Neuron (in vitro differentiated cells): ENCODE data around the gene GABBR2.
"Not testable (repeated sequence)": the region's sequence is repeated elsewhere in the genome, so short reads cannot be mapped to it uniquely, and the experiment has no call there.

Experiments
- H2AFZ ChIP-seq: one replicate; pipeline ENCODE4 v1.6.1; 2013; ENCODE audit warnings: low read depth, mild to moderate bottlenecking, inconsistent platforms, low read length, moderate library complexity
- H3K27me3 ChIP-seq: one replicate; pipeline ENCODE4 v1.6.1; 2013; ENCODE audit warnings: low read length; ENCODE audit not compliant: insufficient read depth
- H3K36me3 ChIP-seq: one replicate; pipeline ENCODE4 v1.6.1; 2013; ENCODE audit warnings: low read length; ENCODE audit not compliant: insufficient read depth
- H3K4me1 ChIP-seq: one replicate; pipeline ENCODE4 v1.6.1; 2013; ENCODE audit warnings: low read length; ENCODE audit not compliant: insufficient read depth
- H3K4me3 ChIP-seq: 2 replicates; pipeline ENCODE4 v1.5.1; 2013; ENCODE audit warnings: mild to moderate bottlenecking, low read length, moderate library complexity
- H3K9me3 ChIP-seq: one replicate; pipeline ENCODE4 v1.6.1; 2013; ENCODE audit warnings: low read length

Gene GABBR2

GRCh38 chr9:98519641-98520040, 189.1 kb downstream of the GABBR2 start:
- H3K4me1 ChIP-seq = no peaks in the 10 kb centered on the region
- H2AFZ ChIP-seq = no peak overlapping the region

GRCh38 chr9:98518556-98518955, 190.2 kb downstream of the GABBR2 start:
- Histone ChIP-seq H3K36me3 (no peaks in the 10 kb centered on the region), H3K4me3 (no peak overlapping the region), H3K27me3 (no peaks in the 10 kb centered on the region), H2AFZ (no peak overlapping the region), H3K4me1 (no peaks in the 10 kb centered on the region), H3K9me3 (no peaks in the 10 kb centered on the region)

More at GRCh38 chr9:98519641-98520040, 189.1 kb downstream of the GABBR2 start:
- Histone ChIP-seq H3K36me3 (no peaks in the 10 kb centered on the region), H3K9me3 (no peaks in the 10 kb centered on the region), H3K4me3 (no peak overlapping the region), H3K27me3 (no peaks in the 10 kb centered on the region)

- H3K36me3 ChIP-seq = no peaks in the 10 kb centered on the region
- H3K4me3 ChIP-seq = no peak overlapping the region
- no peaks in the 10 kb centered on the region for H3K27me3 ChIP-seq
- no peaks in the 10 kb centered on the region for H3K9me3 ChIP-seq
- H3K4me1 ChIP-seq = no peaks in the 10 kb centered on the region
- H2AFZ ChIP-seq = no peak overlapping the region
These were observed 191.0 kb downstream of the GABBR2 start for GRCh38 chr9:98517761-98518160.

GRCh38 chr9:98516897-98517503, 191.7 kb downstream of the GABBR2 start:
- no peaks in the 10 kb centered on the region for H3K27me3 ChIP-seq
- no peaks in the 10 kb centered on the region for H3K4me1 ChIP-seq
- H3K4me3 ChIP-seq = no peak overlapping the region
- H3K36me3 ChIP-seq = no peaks in the 10 kb centered on the region
- H3K9me3 ChIP-seq = no peaks in the 10 kb centered on the region
- H2AFZ ChIP-seq = no peak overlapping the region

DNA sequence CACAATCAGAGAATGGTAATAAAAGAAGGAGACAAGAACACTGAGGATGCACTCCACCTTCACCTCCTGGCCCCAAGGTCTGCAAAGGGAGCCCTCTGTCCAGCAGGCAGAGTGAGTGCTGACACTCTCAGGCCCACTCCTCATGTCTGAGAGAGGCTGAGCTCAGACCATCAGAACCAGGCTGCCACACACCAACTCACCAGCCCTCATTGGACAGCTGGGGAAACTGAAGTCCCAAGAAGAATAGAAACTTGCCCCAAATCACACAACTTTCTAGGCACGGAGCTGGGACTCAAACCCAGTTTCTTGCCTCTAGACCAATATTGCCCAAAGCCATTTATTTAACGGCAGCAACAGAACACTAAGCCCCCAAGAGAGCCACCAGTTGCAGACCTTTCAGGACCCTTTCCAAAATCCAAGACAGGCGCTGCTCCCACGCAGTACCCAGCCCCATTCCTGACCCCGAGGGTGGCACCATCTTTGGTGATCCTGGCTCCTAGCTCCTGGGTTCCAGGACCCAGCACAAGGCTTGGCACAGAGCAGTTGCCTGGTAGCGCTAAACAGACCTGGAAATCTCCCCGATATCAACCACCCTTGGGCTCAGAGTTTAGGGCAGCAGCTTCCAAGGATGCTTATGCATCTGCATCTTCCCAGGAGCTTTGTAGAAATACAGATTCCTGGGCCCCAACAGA, 192.4 kb downstream of the GABBR2 start:
- no peaks in the 10 kb centered on the region for H3K9me3 ChIP-seq
- H2AFZ ChIP-seq = no peak overlapping the region
- H3K4me1 ChIP-seq = no peaks in the 10 kb centered on the region
- no peaks in the 10 kb centered on the region for H3K36me3 ChIP-seq
- no peak overlapping the region for H3K4me3 ChIP-seq
- H3K27me3 ChIP-seq = no peaks in the 10 kb centered on the region

DNA sequence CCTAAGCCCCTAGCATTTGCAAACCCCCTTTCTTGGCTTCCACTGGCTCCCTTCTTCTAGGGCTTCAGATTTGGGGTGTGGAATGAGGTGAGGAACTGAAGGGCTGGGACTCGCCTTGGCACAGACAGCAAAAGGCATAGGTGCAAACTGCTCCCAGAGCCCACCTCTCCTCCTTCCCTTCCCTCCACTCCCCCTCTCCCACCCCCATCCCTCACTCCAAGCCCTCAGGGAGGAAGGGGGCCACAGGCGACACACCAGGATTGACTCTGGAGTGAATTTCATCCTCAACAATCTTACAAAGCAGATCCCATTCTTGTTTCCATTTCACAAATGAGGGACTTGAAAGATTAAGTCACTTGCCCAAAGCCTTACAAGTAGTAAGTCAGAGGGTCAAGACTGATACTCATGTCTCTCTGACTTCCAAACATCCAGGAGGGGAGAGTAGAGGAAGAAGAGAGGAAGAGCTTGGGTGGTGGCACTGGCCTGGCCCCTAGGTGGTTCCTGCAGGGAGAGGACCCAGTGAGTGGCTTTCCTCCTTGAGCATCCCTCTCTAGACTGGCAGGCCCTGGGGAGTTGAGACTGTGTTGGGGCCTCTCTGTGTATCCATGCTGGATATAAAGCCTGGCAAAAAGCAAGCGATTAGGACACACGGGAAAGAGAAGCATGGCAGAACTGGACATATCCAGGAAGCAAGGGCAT, 193.1 kb downstream of the GABBR2 start:
- Histone ChIP-seq H3K4me1 (no peaks in the 10 kb centered on the region), H3K27me3 (no peaks in the 10 kb centered on the region), H3K36me3 (no peaks in the 10 kb centered on the region)

DNA sequence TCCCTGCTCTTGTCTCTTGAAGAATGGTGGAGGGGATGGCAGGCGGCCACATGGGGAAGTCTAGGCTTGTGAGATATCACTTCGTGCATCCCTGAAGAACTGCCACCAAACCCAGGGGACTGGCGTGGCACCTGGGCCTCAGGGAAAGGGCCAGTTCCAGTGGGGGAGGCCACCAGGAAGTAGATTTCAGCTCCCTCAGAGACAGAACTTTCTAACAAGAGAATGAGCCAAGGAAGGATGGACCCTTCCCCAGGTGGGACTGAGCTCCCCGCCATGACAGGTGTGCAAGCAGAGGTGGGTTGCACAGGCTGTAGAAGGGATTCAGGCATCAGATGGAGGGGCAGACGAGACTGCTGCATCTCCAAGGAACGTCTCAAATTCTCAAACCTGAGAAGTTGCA, 193.9 kb downstream of the GABBR2 start:
- Histone ChIP-seq H3K27me3 (no peaks in the 10 kb centered on the region), H3K36me3 (no peaks in the 10 kb centered on the region), H2AFZ (no peak overlapping the region), H3K4me1 (no peaks in the 10 kb centered on the region), H3K9me3 (no peaks in the 10 kb centered on the region), H3K4me3 (no peak overlapping the region)

More for the DNA sequence above, 193.1 kb downstream of the GABBR2 start:
- Histone ChIP-seq H3K4me3 (no peak overlapping the region), H3K9me3 (no peaks in the 10 kb centered on the region), H2AFZ (no peak overlapping the region)

GRCh38 chr9:98508217-98508919, 200.4 kb downstream of the GABBR2 start:
- not testable (repeated sequence) for H3K36me3 ChIP-seq, H3K4me3 ChIP-seq, H3K9me3 ChIP-seq, H2AFZ ChIP-seq, H3K27me3 ChIP-seq, H3K4me1 ChIP-seq

GRCh38 chr9:98506422-98507054, 202.2 kb downstream of the GABBR2 start:
- Histone ChIP-seq H3K9me3 (no peaks in the 10 kb centered on the region), H3K4me3 (no peak overlapping the region), H3K4me1 (no peaks in the 10 kb centered on the region), H3K36me3 (no peaks in the 10 kb centered on the region), H3K27me3 (no peaks in the 10 kb centered on the region), H2AFZ (no peak overlapping the region)

DNA sequence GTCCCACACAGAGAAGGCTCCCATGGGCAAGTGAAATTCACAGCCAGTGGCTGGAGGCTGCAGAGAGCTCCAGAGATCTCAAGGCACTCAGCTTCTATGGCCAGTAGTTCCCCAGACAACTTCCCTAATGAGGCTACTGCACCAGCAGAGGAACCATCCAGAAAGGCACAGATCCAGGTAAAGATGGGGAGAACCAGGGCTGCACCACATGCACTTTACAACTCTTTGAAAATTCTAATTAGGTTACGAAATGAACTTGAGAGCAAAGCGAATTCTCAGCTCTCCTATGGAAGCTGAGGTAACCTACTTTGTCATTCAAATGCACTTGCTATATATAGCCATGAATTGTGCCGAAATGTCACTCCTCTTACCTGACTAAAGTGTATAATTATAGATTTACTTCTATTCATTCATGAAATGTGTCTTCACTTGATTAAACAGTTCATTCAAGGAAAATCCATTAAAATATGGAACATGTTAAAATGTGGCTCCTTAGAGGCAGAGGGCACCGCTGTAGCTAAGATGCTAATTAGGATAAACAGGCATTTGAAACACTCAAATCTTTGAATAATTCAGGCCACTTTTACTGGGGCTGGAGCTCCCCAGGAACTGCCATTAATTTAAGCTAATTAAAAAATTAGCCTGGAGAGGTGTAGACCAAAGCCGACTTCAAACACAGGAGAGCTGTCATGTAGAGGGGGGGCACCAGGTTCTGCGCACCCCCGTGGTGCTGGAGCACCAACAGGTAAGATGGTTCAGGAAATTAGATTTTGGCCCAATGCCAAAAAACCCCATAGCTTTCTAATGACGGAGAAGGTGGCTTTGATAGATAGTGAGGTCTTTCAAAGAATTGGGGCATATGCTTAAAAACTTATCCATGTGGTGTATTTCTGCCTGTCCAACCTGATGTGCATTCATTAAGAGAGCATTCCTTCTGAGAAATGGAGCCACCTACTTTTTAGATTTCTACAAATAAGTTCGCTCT, 204.1 kb downstream of the GABBR2 start:
- H3K36me3 ChIP-seq = no peaks in the 10 kb centered on the region
- H3K4me1 ChIP-seq = no peaks in the 10 kb centered on the region

DNA sequence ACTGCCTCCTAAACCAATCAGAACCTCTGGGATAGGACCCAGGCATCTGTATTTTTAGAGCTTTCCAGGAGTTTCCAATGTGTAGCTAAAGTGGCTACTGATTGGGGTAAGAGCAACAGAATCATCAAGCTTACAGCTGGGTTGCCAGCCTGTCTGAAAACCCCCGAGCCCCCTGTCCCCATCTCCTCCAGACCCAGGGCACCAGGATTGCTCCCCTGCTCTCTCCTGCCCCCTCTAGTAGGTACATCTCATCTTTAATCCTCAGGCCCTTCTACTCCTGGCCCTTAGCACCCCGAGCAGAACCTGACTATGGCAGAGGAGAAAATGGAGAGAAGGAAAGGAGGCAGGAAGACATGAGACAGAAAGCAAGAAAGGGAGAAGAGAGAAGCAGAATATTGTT, 204.9 kb downstream of the GABBR2 start:
- Histone ChIP-seq H3K4me3 (no peak overlapping the region), H2AFZ (no peak overlapping the region), H3K36me3 (no peaks in the 10 kb centered on the region), H3K4me1 (no peaks in the 10 kb centered on the region), H3K9me3 (no peaks in the 10 kb centered on the region), H3K27me3 (no peaks in the 10 kb centered on the region)

More for the DNA sequence above, 204.1 kb downstream of the GABBR2 start:
- Histone ChIP-seq H3K9me3 (no peaks in the 10 kb centered on the region), H3K27me3 (no peaks in the 10 kb centered on the region), H2AFZ (no peak overlapping the region), H3K4me3 (no peak overlapping the region)

DNA sequence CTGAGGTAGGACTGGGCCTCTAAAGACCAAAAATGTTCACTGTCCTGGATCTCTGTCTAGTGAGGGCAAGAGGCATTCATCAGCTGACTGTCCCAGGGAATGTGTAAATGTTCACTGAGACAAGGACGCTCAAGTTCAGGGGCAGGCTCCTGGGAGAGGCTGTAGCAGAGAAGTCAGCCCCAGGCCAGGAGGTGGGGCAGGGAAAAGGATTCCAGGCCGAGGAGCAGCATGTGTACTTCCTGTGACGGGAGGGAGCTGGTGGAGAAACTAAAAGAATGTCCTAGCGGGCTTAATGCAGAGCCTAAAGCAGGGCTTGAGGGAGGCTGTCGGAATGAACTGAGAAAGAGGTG, 205.8 kb downstream of the GABBR2 start:
- H3K4me3 ChIP-seq = no peak overlapping the region

More for the DNA sequence above, 205.8 kb downstream of the GABBR2 start:
- Histone ChIP-seq H3K27me3 (no peaks in the 10 kb centered on the region), H3K4me1 (no peaks in the 10 kb centered on the region), H3K9me3 (no peaks in the 10 kb centered on the region), H3K36me3 (no peaks in the 10 kb centered on the region), H2AFZ (no peak overlapping the region)
